GM21367 (cell line): ENCODE results near the gene PCMT1.
"Not testable (repeated sequence)": the region's sequence is repeated elsewhere in the genome, so short reads cannot be mapped to it uniquely, and the experiment has no call there.

Experiments used
- ATAC-seq: cut with Tn5 transposase; IDR thresholded peaks from one replicate; pipeline ENCODE4 v1.9.1; 2021; ENCODE audit not compliant: unreplicated experiment

PCMT1 gene

GRCh38 chr6:149749594-149750135, at the start of gene PCMT1:
PCMT1 (plus strand) TSS chr6:149749741; CDS start chr6:149749902, 161 bp downstream.
- peak; percentile 80 for ATAC-seq

GRCh38 chr6:149701714-149702113, 47.8 kb upstream of the PCMT1 start:
- ATAC-seq = no peak

- ATAC-seq = no peak
Measured at GRCh38 chr6:149711711-149712110, 37.8 kb upstream of the PCMT1 start.

GRCh38 chr6:149714442-149714841, 35.1 kb upstream of the PCMT1 start:
- ATAC-seq = no peak

- no peak for ATAC-seq
Measured at GRCh38 chr6:149716181-149716963, 33.2 kb upstream of the PCMT1 start.

- ATAC-seq = no peak
Measured at GRCh38 chr6:149717255-149717587, 32.3 kb upstream of the PCMT1 start.

GRCh38 chr6:149717588-149718458, 31.7 kb upstream of the PCMT1 start, which contains the start of gene LATS1:
LATS1 (minus strand) TSS chr6:149718101; CDS start chr6:149702126, 15,975 bp downstream.
- ATAC-seq = peak; percentile 79

- ATAC-seq = no peak
Measured at GRCh38 chr6:149719531-149719930, 30.0 kb upstream of the PCMT1 start.

- ATAC-seq = no peak
Measured at GRCh38 chr6:149723262-149723661, 26.3 kb upstream of the PCMT1 start.

GRCh38 chr6:149723771-149724417, 25.6 kb upstream of the PCMT1 start:
- ATAC-seq = no peak

- ATAC-seq = no peak
Measured at GRCh38 chr6:149725785-149726184, 23.8 kb upstream of the PCMT1 start.

GRCh38 chr6:149727793-149728498, 21.6 kb upstream of the PCMT1 start:
- ATAC-seq = no peak

GRCh38 chr6:149728499-149729234, 20.9 kb upstream of the PCMT1 start:
- no peak for ATAC-seq

- ATAC-seq = no peak
Measured at GRCh38 chr6:149729824-149730223, 19.7 kb upstream of the PCMT1 start.

- no peak for ATAC-seq
Measured at GRCh38 chr6:149733089-149733720, 16.3 kb upstream of the PCMT1 start.

GRCh38 chr6:149734915-149735314, 14.6 kb upstream of the PCMT1 start:
- ATAC-seq = no peak

- ATAC-seq = not testable (repeated sequence)
Measured at GRCh38 chr6:149745252-149745651, 4.3 kb upstream of the PCMT1 start.

- ATAC-seq = peak; percentile 50
Measured at GRCh38 chr6:149746147-149746946, 3.2 kb upstream of the PCMT1 start, which contains the start of gene NUP43. NUP43 (minus strand) TSS chr6:149746529; CDS start chr6:149746495, 34 bp downstream.
